ENCODE measurements around the gene ATP10A. TPM values are rescaled to one million over a fixed set of nuclear protein-coding genes. Genes with fewer than 3 reads are reported as not detected.

The ATP10A gene
- total RNA-seq, 1 donor from 2014 or later: 6.8 TPM

DNA sequence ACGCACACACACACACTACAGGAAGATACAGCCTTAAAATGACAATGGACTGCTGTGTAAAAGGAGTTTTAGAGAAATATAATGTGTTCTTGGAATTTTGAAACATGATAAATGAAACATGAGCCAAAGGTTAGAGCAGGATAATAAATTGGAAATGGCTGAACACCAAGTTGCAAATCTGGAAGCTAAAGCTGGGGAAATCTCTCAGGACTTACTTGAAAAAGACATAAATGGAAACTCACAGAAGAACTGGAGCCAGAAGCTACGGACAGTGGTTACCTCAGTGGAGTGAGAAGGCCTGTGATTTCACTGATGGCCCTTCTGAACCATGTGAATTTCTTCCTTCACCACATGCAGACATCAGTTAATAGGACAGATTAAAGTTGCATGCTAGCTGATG is 37.3 kb upstream of the ATP10A start:
- no peak overlapping the region for H3K4me3 Mint-ChIP-seq
- no peak for TF ChIP-seq CTCF (conservative IDR thresholded peaks at IDR 0.05)
- H3K36me3 Mint-ChIP-seq (ENCODE audit: low read depth): no peaks in the 10 kb centered on the region
- no peak overlapping the region for H3K27ac Mint-ChIP-seq (ENCODE audit: unreplicated experiment)
- peaks cover 5% of the 10 kb centered on the region for H3K4me1 Mint-ChIP-seq
- DNase-seq (ENCODE audit: low read depth, low spot score): no peak
- H3K9me3 Mint-ChIP-seq: no peaks in the 10 kb centered on the region
- no peaks in the 10 kb centered on the region for H3K27me3 Mint-ChIP-seq (ENCODE audit: low read depth)

DNA sequence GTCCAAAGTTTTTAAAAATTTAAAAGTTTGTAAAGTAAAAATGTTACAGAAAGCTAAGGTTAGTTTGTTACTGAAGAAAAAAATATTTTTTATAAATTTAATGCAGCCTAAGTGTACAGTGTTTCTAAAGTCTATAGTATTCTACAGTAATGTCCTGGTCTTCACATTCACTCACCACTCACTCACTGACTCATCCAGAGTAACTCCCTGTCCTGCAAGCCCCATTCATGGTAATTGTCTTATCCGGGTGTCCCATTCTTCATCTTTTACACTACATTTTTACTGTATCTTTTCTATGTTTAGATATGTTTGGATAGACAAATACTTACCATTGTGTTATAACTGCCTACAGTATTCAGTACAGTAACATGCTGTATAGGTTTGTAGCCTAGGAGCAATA is 36.7 kb upstream of the ATP10A start:
- Mint-ChIP-seq H3K27ac (ENCODE audit: unreplicated experiment) (no peak overlapping the region), H3K4me1 (peaks cover 5% of the 10 kb centered on the region)

GRCh38 chr15:25897658-25898057 is 34.5 kb upstream of the ATP10A start:
- no peak for DNase-seq (ENCODE audit: low read depth, low spot score)
- H3K27ac Mint-ChIP-seq (ENCODE audit: unreplicated experiment): no peak overlapping the region
- no peaks in the 10 kb centered on the region for H3K27me3 Mint-ChIP-seq (ENCODE audit: low read depth)
- no peaks in the 10 kb centered on the region for H3K4me1 Mint-ChIP-seq
- no peaks in the 10 kb centered on the region for H3K36me3 Mint-ChIP-seq (ENCODE audit: low read depth)
- H3K4me3 Mint-ChIP-seq: no peak overlapping the region
- no peak for TF ChIP-seq CTCF (conservative IDR thresholded peaks at IDR 0.05)
- peaks cover 3% of the 10 kb centered on the region for H3K9me3 Mint-ChIP-seq

More for the DNA sequence above, 36.7 kb upstream of the ATP10A start:
- TF ChIP-seq CTCF (conservative IDR thresholded peaks at IDR 0.05): no peak
- DNase-seq (ENCODE audit: low read depth, low spot score): no peak
- H3K4me3 Mint-ChIP-seq: no peak overlapping the region
- H3K36me3 Mint-ChIP-seq (ENCODE audit: low read depth): no peaks in the 10 kb centered on the region
- no peaks in the 10 kb centered on the region for H3K27me3 Mint-ChIP-seq (ENCODE audit: low read depth)
- H3K9me3 Mint-ChIP-seq: no peaks in the 10 kb centered on the region

DNA sequence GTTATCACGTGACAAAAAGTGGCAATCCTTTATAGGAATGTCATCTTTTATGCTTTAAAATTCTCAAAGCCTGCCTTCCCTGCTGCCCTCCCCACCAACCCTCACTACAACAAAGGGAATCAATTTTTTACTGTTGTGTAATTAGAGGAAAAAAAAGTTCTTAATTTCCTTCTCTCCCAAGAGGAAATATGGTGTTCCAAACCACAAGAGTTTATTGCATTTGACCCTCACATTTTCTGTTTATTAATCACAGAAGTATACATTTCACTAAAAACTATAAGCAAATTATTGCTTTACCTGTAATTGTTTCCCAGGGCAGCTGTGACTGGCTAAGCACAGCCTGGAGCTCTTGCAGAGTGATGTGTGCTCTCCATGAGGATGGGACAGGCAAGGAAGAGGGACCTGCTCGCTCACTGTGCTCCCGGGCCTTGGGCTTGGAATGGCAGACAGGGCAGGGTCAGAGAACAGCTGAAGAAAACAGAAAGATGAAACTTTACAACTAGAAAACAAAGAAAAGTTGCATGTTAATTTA is 31.3 kb upstream of the ATP10A start:
- peaks cover 3% of the 10 kb centered on the region for H3K9me3 Mint-ChIP-seq
- H3K4me3 Mint-ChIP-seq: no peak overlapping the region
- H3K36me3 Mint-ChIP-seq (ENCODE audit: low read depth): no peaks in the 10 kb centered on the region
- TF ChIP-seq CTCF (conservative IDR thresholded peaks at IDR 0.05): no peak
- H3K4me1 Mint-ChIP-seq: no peaks in the 10 kb centered on the region
- H3K27ac Mint-ChIP-seq (ENCODE audit: unreplicated experiment): no peak overlapping the region
- DNase-seq (ENCODE audit: low read depth, low spot score): no peak
- H3K27me3 Mint-ChIP-seq (ENCODE audit: low read depth): no peaks in the 10 kb centered on the region

DNA sequence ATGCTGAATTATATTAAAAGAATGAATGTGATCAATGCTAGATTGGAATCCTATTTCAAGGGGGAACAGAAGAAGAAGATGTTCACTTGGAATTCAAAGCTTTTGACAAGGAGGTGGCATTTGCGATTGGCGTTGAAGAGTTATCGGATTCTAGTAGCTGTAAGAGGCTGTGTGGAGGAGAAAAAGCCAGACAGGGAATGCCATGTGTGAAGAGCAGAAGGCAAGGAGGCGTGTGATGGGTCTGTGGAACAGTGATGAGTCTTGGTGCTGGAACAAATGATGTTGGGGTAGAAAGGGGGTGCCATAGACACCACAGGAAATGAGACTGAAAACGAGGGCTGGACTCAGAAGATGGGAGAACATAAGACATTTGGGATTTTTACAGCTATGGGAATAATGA is 30.5 kb upstream of the ATP10A start:
- Mint-ChIP-seq H3K4me1 (no peaks in the 10 kb centered on the region), H3K36me3 (ENCODE audit: low read depth) (no peaks in the 10 kb centered on the region), H3K4me3 (no peak overlapping the region), H3K27me3 (ENCODE audit: low read depth) (no peaks in the 10 kb centered on the region), H3K27ac (ENCODE audit: unreplicated experiment) (no peak overlapping the region), H3K9me3 (peaks cover 3% of the 10 kb centered on the region)
- TF ChIP-seq CTCF (conservative IDR thresholded peaks at IDR 0.05): no peak
- no peak for DNase-seq (ENCODE audit: low read depth, low spot score)

DNA sequence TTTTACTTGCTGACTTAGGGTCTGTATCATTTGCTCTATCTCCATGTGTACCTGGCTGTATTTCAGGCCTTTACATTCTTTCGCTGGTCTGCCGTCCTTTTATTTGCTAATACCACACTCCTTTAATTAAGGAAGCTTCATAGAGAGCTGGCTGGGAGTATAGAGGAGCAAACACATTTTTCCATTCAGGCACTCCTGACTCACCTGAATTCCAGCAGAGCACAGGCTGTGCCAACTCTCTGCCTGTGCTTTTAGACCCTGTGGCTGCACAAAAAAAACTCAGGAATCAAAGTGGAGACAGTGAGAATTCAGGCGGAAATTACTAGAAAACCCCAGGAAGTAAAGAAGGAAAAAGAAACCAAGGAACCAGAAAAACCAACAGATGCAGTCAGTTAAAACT is 29.0 kb upstream of the ATP10A start:
- no peaks in the 10 kb centered on the region for H3K27me3 Mint-ChIP-seq (ENCODE audit: low read depth)
- H3K27ac Mint-ChIP-seq (ENCODE audit: unreplicated experiment): no peak overlapping the region
- H3K36me3 Mint-ChIP-seq (ENCODE audit: low read depth): no peaks in the 10 kb centered on the region
- H3K4me3 Mint-ChIP-seq: no peak overlapping the region
- peaks cover 3% of the 10 kb centered on the region for H3K9me3 Mint-ChIP-seq
- H3K4me1 Mint-ChIP-seq: no peaks in the 10 kb centered on the region
- DNase-seq (ENCODE audit: low read depth, low spot score): no peak
- no peak for TF ChIP-seq CTCF (conservative IDR thresholded peaks at IDR 0.05)

Data from neural crest cell (in vitro differentiated cells).